ENCODE data around the gene CBX6.

Gene CBX6

DNA sequence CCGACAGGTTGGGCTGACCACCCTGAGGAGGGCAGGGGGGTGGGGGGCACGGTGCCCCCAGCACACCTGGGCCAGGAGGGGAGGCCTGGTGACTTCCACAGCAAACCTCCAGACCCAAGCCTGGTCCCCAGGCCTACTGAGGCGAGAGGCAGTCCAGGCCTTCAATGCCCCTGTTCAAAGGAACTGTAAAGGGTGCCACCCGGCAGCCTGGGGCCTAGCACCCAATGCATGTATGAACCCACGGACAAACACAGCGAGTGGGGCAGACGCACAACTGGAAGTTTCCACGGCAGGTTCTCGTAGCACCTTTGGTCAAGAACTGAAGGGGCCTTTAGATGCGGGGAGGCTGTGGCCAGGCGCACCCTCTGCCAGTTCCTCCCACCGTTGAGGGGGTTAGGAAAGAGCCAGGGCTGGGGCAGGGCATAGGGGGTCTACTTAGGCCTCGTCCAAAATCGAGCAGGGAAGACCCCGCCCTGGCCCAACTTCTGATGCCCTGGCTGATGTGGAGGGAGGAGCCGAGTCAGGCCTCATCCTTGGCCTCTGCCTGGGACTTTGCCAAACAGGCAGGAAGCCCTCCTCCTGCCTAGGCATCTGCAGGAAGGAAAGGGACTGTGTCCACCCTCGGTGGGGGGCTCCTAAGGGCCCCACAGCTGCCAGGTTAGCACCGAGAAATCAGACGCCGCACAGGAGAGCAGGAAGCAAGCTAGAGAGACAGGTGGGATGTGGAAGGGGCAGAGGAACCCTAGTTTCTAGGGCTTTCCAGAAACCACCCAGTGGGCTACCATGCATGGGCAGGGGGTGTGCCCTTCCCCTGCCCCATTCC, 6.6 kb downstream of the CBX6 start:
- no peak overlapping the region for H3K4me3 ChIP-seq (ENCODE audit: low read length)
- TF ChIP-seq, protein P1, sequence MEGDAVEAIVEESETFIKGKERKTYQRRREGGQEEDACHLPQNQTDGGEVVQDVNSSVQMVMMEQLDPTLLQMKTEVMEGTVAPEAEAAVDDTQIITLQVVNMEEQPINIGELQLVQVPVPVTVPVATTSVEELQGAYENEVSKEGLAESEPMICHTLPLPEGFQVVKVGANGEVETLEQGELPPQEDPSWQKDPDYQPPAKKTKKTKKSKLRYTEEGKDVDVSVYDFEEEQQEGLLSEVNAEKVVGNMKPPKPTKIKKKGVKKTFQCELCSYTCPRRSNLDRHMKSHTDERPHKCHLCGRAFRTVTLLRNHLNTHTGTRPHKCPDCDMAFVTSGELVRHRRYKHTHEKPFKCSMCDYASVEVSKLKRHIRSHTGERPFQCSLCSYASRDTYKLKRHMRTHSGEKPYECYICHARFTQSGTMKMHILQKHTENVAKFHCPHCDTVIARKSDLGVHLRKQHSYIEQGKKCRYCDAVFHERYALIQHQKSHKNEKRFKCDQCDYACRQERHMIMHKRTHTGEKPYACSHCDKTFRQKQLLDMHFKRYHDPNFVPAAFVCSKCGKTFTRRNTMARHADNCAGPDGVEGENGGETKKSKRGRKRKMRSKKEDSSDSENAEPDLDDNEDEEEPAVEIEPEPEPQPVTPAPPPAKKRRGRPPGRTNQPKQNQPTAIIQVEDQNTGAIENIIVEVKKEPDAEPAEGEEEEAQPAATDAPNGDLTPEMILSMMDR (IDR thresholded peaks at IDR 0.05; ENCODE audit: insufficient read depth, low read depth, low read length, missing control alignments): no peak
- DNase-seq (ENCODE audit: low read depth): no peak

DNA sequence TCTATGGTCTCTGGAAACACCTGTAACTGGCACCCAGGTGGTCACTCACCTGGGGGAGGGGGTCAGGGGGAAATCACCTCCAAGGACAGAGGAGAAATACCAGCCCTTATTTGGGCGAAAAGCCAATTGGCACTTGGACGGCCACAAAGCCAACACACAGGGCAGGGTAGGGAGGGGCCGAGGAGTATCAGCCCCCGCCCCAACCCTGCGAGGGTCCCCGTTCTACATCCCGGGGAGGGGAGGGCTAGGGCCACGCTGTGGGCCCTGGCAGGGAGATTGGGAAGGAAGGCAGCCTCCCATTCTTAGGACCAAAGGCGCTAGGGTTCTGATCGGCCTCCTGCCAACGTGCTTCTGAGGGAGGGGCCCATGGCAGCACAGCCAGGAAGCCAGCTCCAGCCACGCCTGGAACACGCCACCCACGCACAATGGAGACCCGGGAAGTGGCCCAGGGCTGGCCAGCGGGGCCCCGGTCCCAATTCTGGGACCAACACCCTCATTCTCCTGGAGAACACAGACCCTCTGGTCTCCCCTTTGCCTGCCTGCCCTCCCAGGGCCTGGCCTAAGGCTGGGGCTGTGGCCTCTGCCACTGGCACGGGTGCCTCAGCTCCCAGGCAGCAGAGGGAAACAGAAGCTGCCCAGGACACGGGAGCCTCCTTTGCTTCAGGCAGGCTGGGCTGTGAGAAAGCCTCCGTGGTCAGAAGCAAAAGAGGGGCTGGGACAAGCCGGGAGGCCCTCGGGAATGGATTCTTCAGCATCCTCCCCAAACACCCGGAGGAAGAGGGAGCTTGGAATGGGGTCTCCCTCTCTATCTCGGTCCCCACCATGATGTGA, 7.4 kb downstream of the CBX6 start:
- DNase-seq (ENCODE audit: low read depth): no peak
- H3K4me3 ChIP-seq (ENCODE audit: low read length): no peak overlapping the region
- TF ChIP-seq, protein P1 (IDR thresholded peaks at IDR 0.05; ENCODE audit: insufficient read depth, low read depth, low read length, missing control alignments): no peak

DNA sequence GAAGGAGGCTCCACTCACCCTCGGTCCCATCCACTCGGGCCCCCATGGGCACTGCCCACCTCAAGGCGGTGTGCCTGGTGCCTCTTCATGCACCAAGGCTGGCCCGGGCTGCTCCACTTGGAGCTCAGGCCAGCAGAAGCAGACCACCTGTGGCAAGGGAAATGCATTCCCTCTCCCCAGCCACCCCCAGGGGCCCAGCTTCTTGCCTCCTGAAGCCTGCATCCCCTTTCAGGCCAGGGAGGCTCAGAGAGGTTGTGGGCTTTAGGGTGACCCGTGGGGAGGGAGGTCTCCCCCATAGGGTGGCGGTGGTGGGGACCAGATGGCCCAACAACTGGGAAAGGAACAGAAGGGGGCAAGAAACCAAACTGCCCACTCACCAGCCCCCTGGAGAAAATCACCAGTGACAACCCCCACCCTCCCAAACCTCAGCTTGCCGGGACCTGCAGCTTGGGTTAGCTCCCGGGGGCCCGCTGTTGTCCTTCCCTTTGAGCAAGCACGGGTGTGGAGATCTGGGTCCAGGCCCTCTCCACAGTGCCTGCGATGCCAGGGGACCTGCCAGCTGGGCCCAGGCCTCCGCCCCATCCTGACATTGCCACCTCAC, 8.4 kb downstream of the CBX6 start:
- DNase-seq (ENCODE audit: low read depth): no peak
- TF ChIP-seq, protein P1 (IDR thresholded peaks at IDR 0.05; ENCODE audit: insufficient read depth, low read depth, low read length, missing control alignments): no peak
- no peak overlapping the region for H3K4me3 ChIP-seq (ENCODE audit: low read length)

DNA sequence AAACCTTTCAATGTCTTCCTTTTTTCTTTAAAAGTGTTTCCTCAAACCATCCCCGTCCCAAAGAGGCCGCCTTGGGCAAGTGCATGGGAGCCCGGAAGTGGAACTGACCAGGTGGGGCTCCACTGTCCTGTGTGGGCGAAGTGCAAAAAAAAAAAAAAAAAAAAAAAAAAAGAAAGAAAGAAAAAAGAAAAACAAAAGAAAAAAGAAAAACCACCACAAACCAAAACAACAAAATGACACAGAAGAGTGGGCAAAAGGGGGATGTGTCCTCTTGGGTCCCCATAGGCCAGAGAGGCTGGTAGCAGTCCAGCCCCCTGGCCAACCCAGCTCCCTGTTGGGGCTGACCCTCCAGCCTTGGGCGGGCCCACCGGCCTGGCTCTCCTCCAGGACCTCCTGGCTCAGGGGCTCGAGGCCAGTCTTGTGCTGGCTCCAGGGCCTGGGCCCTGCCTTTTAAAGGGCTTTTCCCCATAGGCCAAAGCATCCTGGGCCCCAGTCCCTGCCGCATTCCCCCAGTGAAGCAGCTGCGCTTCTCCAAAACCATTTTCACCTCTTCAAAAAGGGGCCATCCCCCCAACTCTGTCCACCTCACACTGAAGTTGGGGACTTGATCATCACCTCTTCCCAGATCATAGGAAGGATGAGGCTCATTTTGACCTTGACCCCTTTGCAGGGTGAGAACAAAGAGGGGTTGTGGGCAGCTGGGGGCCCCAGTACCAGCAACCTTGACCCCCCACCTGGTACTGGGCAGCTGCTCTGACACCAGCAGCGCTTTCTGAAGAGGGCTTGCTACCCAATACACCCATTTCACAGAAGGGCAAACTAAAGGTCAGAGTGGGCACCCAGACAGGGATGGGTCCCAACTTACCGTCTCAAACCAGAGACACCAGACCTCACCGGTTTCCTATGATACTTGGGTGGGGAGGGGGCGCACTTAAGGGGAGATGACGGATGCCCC, 9.4 kb downstream of the CBX6 start:
- no peak for DNase-seq (ENCODE audit: low read depth)
- H3K4me3 ChIP-seq (ENCODE audit: low read length): no peak overlapping the region
- TF ChIP-seq, protein P1 (IDR thresholded peaks at IDR 0.05; ENCODE audit: insufficient read depth, low read depth, low read length, missing control alignments): no peak

DNA sequence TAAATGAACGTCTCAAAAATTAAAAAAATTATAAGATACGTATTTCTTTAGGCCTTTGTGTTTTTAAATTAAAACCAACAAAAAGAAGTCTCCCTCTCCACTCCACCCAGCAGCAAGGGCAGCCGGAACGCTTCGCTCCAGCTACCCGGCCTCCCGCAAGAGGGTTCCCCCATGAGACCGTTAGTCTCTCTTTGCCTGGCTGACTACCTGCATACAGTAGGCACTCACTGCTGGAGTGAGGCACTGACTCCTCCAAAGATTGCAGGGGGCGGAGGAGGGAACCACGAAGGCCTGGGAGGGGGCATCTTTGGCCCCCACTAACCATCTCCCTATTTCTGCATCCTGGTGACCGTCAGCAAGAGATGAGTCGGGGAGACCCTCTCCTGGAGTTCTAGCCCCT, 10.1 kb downstream of the CBX6 start:
- TF ChIP-seq, protein P1 (IDR thresholded peaks at IDR 0.05; ENCODE audit: insufficient read depth, low read depth, low read length, missing control alignments): no peak
- DNase-seq (ENCODE audit: low read depth): no peak
- no peak overlapping the region for H3K4me3 ChIP-seq (ENCODE audit: low read length)
